SK-N-SH (cell line): ENCODE data around the gene ZNF90. TPM values are rescaled to one million over a fixed set of nuclear protein-coding genes. Genes with fewer than 3 reads are reported as not detected.
"Not testable (repeated sequence)": the region's sequence is repeated elsewhere in the genome, so short reads cannot be mapped to it uniquely, and the experiment has no call there.

Source experiments
- CTCF ChIA-PET: fragments of 300-600, 350-600 bp; formaldehyde crosslinking; extraction: SDS; loops from one replicate; lab custom pipeline; 2021; lab: Yijun Ruan, JAX
- POLR2A ChIA-PET: fragments of 350-600 bp; sonication (Branson Sonifier 250); formaldehyde crosslinking; extraction: SDS; loops from one replicate; lab custom pipeline; 2020; ENCODE audit warnings: antibody characterized with exemption, inconsistent platforms; lab: Yijun Ruan, JAX
- DNase-seq: peaks from one replicate; pipeline ENCODE4 v3.0.0; 2012
- H2AFZ ChIP-seq: fragments of 200-600 bp; sonication (generic); 2 replicates; pipeline ENCODE4 v1.8.1; 2016; ENCODE audit warnings: antibody characterized with exemption, mild to moderate bottlenecking, low read depth
- H3F3A ChIP-seq: fragments of 200-600 bp; sonication (generic); replicated peaks from 2 replicates; pipeline ENCODE3; 2016; ENCODE audit warnings: antibody characterized with exemption, mild to moderate bottlenecking; ENCODE audit not compliant: insufficient read depth
- H3K27ac ChIP-seq, 2 experiments: fragments of 200-500 bp in 1 of 2; fragments of 200-600 bp in 1 of 2; sonication (Bioruptor generic) in 1 of 2; sonication (generic), shearing (Covaris generic) in 1 of 2; 2 replicates each; pipeline versions ENCODE4 v1.5.1 to v1.6.1; 2014 to 2016; ENCODE audit warnings: low read depth in 2 of 2, inconsistent platforms in 1 of 2, low read length in 1 of 2, mild to moderate bottlenecking in 1 of 2, mixed read lengths in 1 of 2
- H3K27me3 ChIP-seq: fragments of 200-600 bp; sonication (generic), shearing (Covaris generic); 2 replicates; pipeline ENCODE4 v1.6.1; 2016; ENCODE audit warnings: mixed run types; ENCODE audit not compliant: insufficient read depth
- H3K36me3 ChIP-seq, 2 experiments: fragments of 200-500 bp in 1 of 2; fragments of 200-600 bp in 1 of 2; sonication (Bioruptor generic) in 1 of 2; sonication (generic) in 1 of 2; replicated peaks in 1 of 2; 2 replicates each; pipeline versions ENCODE3 to v1.5.1; 2014 to 2016; ENCODE audit warnings: low read length in 1 of 2, mild to moderate bottlenecking in 1 of 2; ENCODE audit not compliant: insufficient read depth in 2 of 2, control insufficient read depth in 1 of 2
- H3K4me1 ChIP-seq, 2 experiments: fragments of 200-500 bp in 1 of 2; fragments of 200-600 bp in 1 of 2; sonication (Bioruptor generic) in 1 of 2; sonication (generic), shearing (Covaris generic) in 1 of 2; 2 replicates each; pipeline versions ENCODE4 v1.5.1 to v1.6.1; 2014 to 2016; ENCODE audit warnings: low read depth in 1 of 2, low read length in 1 of 2, mixed run types in 1 of 2; ENCODE audit not compliant: insufficient read depth in 2 of 2, control insufficient read depth in 1 of 2
- H3K4me2 ChIP-seq: fragments of 200-600 bp; sonication (generic), shearing (Covaris generic); 2 replicates; pipeline ENCODE4 v1.6.1; 2017; ENCODE audit warnings: mixed run types
- H3K4me3 ChIP-seq, 2 experiments: fragments of 200-500 bp in 1 of 2; fragments of 200-600 bp in 1 of 2; sonication (Bioruptor generic) in 1 of 2; sonication (generic), shearing (Covaris generic) in 1 of 2; 2 replicates each; pipeline versions ENCODE4 v1.5.1 to v1.8.1; 2014 to 2016; ENCODE audit warnings: low read depth in 2 of 2, inconsistent platforms in 1 of 2, low read length in 1 of 2, mild to moderate bottlenecking in 1 of 2, mixed read lengths in 1 of 2, moderate library complexity in 1 of 2
- H3K79me2 ChIP-seq: fragments of 200-600 bp; sonication (generic); 2 replicates; pipeline ENCODE4 v1.8.1; 2017; ENCODE audit warnings: mild to moderate bottlenecking; ENCODE audit not compliant: insufficient read depth
- H3K9ac ChIP-seq: fragments of 200-600 bp; sonication (generic); 2 replicates; pipeline ENCODE4 v1.6.1; 2017; ENCODE audit warnings: mixed run types
- H3K9me2 ChIP-seq: fragments of 200-600 bp; sonication (generic); 2 replicates; pipeline ENCODE4 v1.6.1; 2017; ENCODE audit warnings: mixed run types
- H3K9me3 ChIP-seq: fragments of 200-600 bp; sonication (generic); 2 replicates; pipeline ENCODE4 v1.6.1; 2017; ENCODE audit warnings: mixed run types, mild to moderate bottlenecking, moderate library complexity
- H4K20me1 ChIP-seq: fragments of 200-600 bp; sonication (generic); 2 replicates; pipeline ENCODE4 v1.6.1; 2017; ENCODE audit warnings: mild to moderate bottlenecking, mixed run types; ENCODE audit not compliant: insufficient read depth
- EP300 ChIP-seq, 2 experiments: IDR thresholded peaks; 2 replicates each; pipeline versions ENCODE4 v1.4.0 to v1.6.1; 2012; ENCODE audit warnings: borderline replicate concordance in 1 of 2, low read depth in 1 of 2, low read length in 1 of 2
- EZH2phosphoT487 ChIP-seq: fragments of 200-600 bp; sonication (generic); IDR thresholded peaks from 2 replicates; pipeline ENCODE4 v1.6.1; 2017; ENCODE audit warnings: low read depth, mixed run types, mild to moderate bottlenecking, antibody characterized with exemption, moderate library complexity, borderline replicate concordance
- FOSL2 ChIP-seq: IDR thresholded peaks from 2 replicates; pipeline ENCODE4 v1.4.0; 2012; ENCODE audit warnings: low read depth, mild to moderate bottlenecking, moderate library complexity, borderline replicate concordance
- FOXJ3 ChIP-seq: sonication (generic); formaldehyde crosslinking; IDR thresholded peaks from 2 replicates; pipeline ENCODE4 v1.5.1; 2020; ENCODE audit warnings: mild to moderate bottlenecking, missing genetic modification reagents
- GABPA ChIP-seq: IDR thresholded peaks from 2 replicates; pipeline ENCODE4 v1.4.0; 2012; ENCODE audit warnings: low read depth, mild to moderate bottlenecking
- JUND ChIP-seq: IDR thresholded peaks from 2 replicates; pipeline ENCODE4 v1.4.0; 2012
- MEF2A ChIP-seq: IDR thresholded peaks from 2 replicates; pipeline ENCODE4 v1.4.0; 2012; ENCODE audit warnings: low read depth, borderline replicate concordance
- MXI1 ChIP-seq: IDR thresholded peaks from 2 replicates; pipeline ENCODE4 v1.6.1; 2012; ENCODE audit warnings: mild to moderate bottlenecking, low read depth, low read length, improper control_type of control experiment
- NFIC ChIP-seq: IDR thresholded peaks from 2 replicates; pipeline ENCODE4 v1.4.0; 2012; ENCODE audit warnings: borderline replicate concordance
- RFX5 ChIP-seq: IDR thresholded peaks from 2 replicates; pipeline ENCODE4 v1.6.1; 2012; ENCODE audit warnings: mild to moderate bottlenecking, improper control_type of control experiment, low read length
- RXRA ChIP-seq: IDR thresholded peaks from 2 replicates; pipeline ENCODE4 v1.4.0; 2012; ENCODE audit warnings: low read depth, mild to moderate bottlenecking, borderline replicate concordance
- SMC3 ChIP-seq: IDR thresholded peaks from 2 replicates; pipeline ENCODE4 v1.6.1; 2012; ENCODE audit warnings: low read depth, low read length, improper control_type of control experiment
- TCF12 ChIP-seq: IDR thresholded peaks from 2 replicates; pipeline ENCODE4 v1.4.0; 2012
- YY1 ChIP-seq: IDR thresholded peaks from 2 replicates; pipeline ENCODE4 v1.4.0; 2012; ENCODE audit warnings: low read depth, mild to moderate bottlenecking
- WGBS: methylation state at CpG from one replicate; pipeline ENCODE4 v1.1.6; 2017; ENCODE audit warnings: low lambda C conversion rate; 5-methylcytosine and 5-hydroxymethylcytosine counted together
- polyA plus RNA-seq, 3 experiments: library from polyadenylated mRNA; depleted of rRNA; stranded (reverse); fragments of >200 nt; gene quantifications; 2 replicates each; pipeline ENCODE4 v1.2.3, GENCODE V29; 2012
- TF ChIP-seq, protein P1 (sequence below): IDR thresholded peaks from 2 replicates; pipeline ENCODE4 v1.4.0; 2012; ENCODE audit warnings: low read depth, borderline replicate concordance
- TF ChIP-seq, protein P2 (sequence below): fragments of 150-350 bp; IDR thresholded peaks from 2 replicates; pipeline ENCODE4 v1.6.1; 2017; ENCODE audit warnings: antibody characterized with exemption, low read length, low read depth, borderline replicate concordance
- TF ChIP-seq, protein P3 (sequence below): IDR thresholded peaks from 2 replicates; pipeline ENCODE4 v1.6.1; 2012; ENCODE audit warnings: mild to moderate bottlenecking, low read depth, low read length, moderate library complexity

Gene ZNF90
- polyA plus RNA-seq, 1 of the 3 experiments (the other 2 are of a cell fraction), result 1.4 TPM

DNA sequence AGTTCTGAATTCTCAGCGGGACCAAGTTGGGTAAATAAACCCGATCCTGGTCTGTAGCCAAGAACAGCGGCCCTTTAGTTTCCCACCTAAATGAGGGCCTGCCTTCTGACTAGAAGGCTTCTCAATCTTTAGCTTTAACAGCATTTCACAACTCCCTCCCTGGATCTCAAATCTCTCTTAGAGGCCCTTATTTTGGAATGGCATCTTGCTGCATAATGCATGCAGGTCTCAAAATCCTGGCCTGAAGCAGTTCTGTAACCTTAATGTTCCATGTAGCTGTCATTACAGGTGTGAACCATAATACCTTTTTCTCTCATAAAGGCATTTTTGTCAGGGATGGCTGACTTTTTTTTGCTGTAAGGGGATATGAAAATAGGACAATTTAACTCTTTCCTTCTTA, 29.5 kb downstream of the ZNF90 start:
- H3K9me2 ChIP-seq, result no peaks in the 10 kb centered on the region
- 72% methylated on average over 3 of the region's 3 CpGs for WGBS
- H3K27me3 ChIP-seq, result no peaks in the 10 kb centered on the region
- H3K36me3 ChIP-seq, result peaks cover 0 to 11% of the 10 kb centered on the region in 2 experiments
- no peaks in the 10 kb centered on the region for H4K20me1 ChIP-seq
- no peak overlapping the region for H3K27ac ChIP-seq
- H3F3A ChIP-seq, result peaks cover 3% of the 10 kb centered on the region
- H3K9ac ChIP-seq, result no peak overlapping the region
- peaks cover 5% of the 10 kb centered on the region; the same call in 1 of the 2 replicates for H3K9me3 ChIP-seq
- no peaks in the 10 kb centered on the region for H3K4me1 ChIP-seq
- H2AFZ ChIP-seq, result no peak overlapping the region
- H3K4me3 ChIP-seq, result no peak overlapping the region
- CTCF ChIA-PET, result no interaction called here
- no peak for TF ChIP-seq SMC3
- no peak for TF ChIP-seq RXRA
- TF ChIP-seq, all 33 proteins: peak for 0
- no peak for DNase-seq
- Histone ChIP-seq H3K4me2 (no peak overlapping the region), H3K79me2 (no peaks in the 10 kb centered on the region)
- POLR2A ChIA-PET, result no interaction called here

GRCh38 chr19:20118064-20118839, 40.5 kb downstream of the ZNF90 start:
- H3K4me2 ChIP-seq, H4K20me1 ChIP-seq, H3K4me1 ChIP-seq, H3K27ac ChIP-seq, H3K27me3 ChIP-seq, DNase-seq, H3F3A ChIP-seq, H2AFZ ChIP-seq, H3K4me3 ChIP-seq, CTCF ChIA-PET, H3K79me2 ChIP-seq, H3K9me2 ChIP-seq, H3K9ac ChIP-seq, POLR2A ChIA-PET: not testable (repeated sequence)
- peaks cover 67% of the 10 kb centered on the region for H3K9me3 ChIP-seq
- 91% methylated on average over 6 of the region's 6 CpGs for WGBS
- peaks cover 0 to 38% of the 10 kb centered on the region in 2 experiments for H3K36me3 ChIP-seq

- H3K9ac ChIP-seq, result no peak overlapping the region
- ChIA-PET POLR2A (no interaction called here), CTCF (no interaction called here)
- H3K9me2 ChIP-seq, result no peaks in the 10 kb centered on the region
- H3K36me3 ChIP-seq, result peaks cover 0 to 17% of the 10 kb centered on the region in 2 experiments
- H3K4me1 ChIP-seq, result no peaks in the 10 kb centered on the region
- no peaks in the 10 kb centered on the region for H4K20me1 ChIP-seq
- WGBS, result 97% methylated on average over 22 of the region's 23 CpGs
- H3K4me2 ChIP-seq, result no peak overlapping the region
- no peak overlapping the region for H3K27ac ChIP-seq
- H3F3A ChIP-seq, result no peaks in the 10 kb centered on the region
- H3K9me3 ChIP-seq, result peaks cover 44% of the 10 kb centered on the region
- no peak overlapping the region for H3K4me3 ChIP-seq
- H3K79me2 ChIP-seq, result no peaks in the 10 kb centered on the region
- DNase-seq, result no peak
- no peak overlapping the region for H2AFZ ChIP-seq
- no peaks in the 10 kb centered on the region for H3K27me3 ChIP-seq
- TF ChIP-seq YY1 (no peak), RXRA (no peak), EZH2phosphoT487 (no peak), NFIC (no peak), MEF2A (no peak), RFX5 (no peak), FOXJ3 (CRISPR knock-in tag) (no peak), MXI1 (no peak), TCF12 (no peak), JUND (no peak), FOSL2 (no peak), EP300 (IDR thresholded peaks at IDR 0.05; ENCODE audit: borderline replicate concordance in 1 of 2, low read depth in 1 of 2, low read length in 1 of 2) (no peak), GABPA (no peak)
- TF ChIP-seq, protein P1, sequence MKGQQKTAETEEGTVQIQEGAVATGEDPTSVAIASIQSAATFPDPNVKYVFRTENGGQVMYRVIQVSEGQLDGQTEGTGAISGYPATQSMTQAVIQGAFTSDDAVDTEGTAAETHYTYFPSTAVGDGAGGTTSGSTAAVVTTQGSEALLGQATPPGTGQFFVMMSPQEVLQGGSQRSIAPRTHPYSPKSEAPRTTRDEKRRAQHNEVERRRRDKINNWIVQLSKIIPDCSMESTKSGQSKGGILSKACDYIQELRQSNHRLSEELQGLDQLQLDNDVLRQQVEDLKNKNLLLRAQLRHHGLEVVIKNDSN, result no peak
- TF ChIP-seq, protein P2, sequence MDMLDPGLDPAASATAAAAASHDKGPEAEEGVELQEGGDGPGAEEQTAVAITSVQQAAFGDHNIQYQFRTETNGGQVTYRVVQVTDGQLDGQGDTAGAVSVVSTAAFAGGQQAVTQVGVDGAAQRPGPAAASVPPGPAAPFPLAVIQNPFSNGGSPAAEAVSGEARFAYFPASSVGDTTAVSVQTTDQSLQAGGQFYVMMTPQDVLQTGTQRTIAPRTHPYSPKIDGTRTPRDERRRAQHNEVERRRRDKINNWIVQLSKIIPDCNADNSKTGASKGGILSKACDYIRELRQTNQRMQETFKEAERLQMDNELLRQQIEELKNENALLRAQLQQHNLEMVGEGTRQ, result no peak
- TF ChIP-seq, protein P3, sequence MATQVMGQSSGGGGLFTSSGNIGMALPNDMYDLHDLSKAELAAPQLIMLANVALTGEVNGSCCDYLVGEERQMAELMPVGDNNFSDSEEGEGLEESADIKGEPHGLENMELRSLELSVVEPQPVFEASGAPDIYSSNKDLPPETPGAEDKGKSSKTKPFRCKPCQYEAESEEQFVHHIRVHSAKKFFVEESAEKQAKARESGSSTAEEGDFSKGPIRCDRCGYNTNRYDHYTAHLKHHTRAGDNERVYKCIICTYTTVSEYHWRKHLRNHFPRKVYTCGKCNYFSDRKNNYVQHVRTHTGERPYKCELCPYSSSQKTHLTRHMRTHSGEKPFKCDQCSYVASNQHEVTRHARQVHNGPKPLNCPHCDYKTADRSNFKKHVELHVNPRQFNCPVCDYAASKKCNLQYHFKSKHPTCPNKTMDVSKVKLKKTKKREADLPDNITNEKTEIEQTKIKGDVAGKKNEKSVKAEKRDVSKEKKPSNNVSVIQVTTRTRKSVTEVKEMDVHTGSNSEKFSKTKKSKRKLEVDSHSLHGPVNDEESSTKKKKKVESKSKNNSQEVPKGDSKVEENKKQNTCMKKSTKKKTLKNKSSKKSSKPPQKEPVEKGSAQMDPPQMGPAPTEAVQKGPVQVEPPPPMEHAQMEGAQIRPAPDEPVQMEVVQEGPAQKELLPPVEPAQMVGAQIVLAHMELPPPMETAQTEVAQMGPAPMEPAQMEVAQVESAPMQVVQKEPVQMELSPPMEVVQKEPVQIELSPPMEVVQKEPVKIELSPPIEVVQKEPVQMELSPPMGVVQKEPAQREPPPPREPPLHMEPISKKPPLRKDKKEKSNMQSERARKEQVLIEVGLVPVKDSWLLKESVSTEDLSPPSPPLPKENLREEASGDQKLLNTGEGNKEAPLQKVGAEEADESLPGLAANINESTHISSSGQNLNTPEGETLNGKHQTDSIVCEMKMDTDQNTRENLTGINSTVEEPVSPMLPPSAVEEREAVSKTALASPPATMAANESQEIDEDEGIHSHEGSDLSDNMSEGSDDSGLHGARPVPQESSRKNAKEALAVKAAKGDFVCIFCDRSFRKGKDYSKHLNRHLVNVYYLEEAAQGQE, result no peak
These were observed 47.1 kb downstream of the ZNF90 start for GRCh38 chr19:20124879-20125278.
